ENCODE data around the gene PRDM15. TPM values are rescaled to one million over a fixed set of nuclear protein-coding genes. Genes with fewer than 3 reads are reported as not detected.

PRDM15 gene
- total RNA-seq, 1 experiment from 2014 or later, result 9.9 TPM

GRCh38 chr21:41754479-41754891 lies 124.7 kb downstream of the PRDM15 start:
- Histone ChIP-seq H3K79me2 (ENCODE audit: insufficient read depth, low read length) (no peaks in the 10 kb centered on the region), H3T11ph (ENCODE audit: low read length) (no peak overlapping the region), H2BK12ac (ENCODE audit: insufficient read length, low read depth, low read length) (no peak overlapping the region), H3K4ac (ENCODE audit: low read depth, low read length) (no peak overlapping the region), H3K56ac (ENCODE audit: insufficient read length, low read depth, low read length) (no peak overlapping the region), H4K5ac (ENCODE audit: insufficient read length, low read depth, low read length) (no peak overlapping the region), H3K9me3 (ENCODE audit: control insufficient read depth, low read depth, low read length) (no peaks in the 10 kb centered on the region), H3K18ac (ENCODE audit: insufficient read length, low read depth, low read length) (no peak overlapping the region), H4K8ac (replicated peaks; ENCODE audit: insufficient read length, low read depth, low read length) (no peak overlapping the region), H3K27me3 (ENCODE audit: insufficient read depth, low read length) (no peaks in the 10 kb centered on the region; the same call in 1 of the 2 replicates), H3K4me2 (ENCODE audit: insufficient read depth, insufficient read length, low read length) (no peak overlapping the region), H3K14ac (ENCODE audit: insufficient read depth, low read length) (no peak overlapping the region; the same call in 1 of the 2 replicates), H3K9ac (ENCODE audit: extremely low read depth, insufficient read length, low read length) (no peak overlapping the region), H4K20me1 (ENCODE audit: control insufficient read depth, insufficient read depth, insufficient read length) (no peaks in the 10 kb centered on the region), H2BK20ac (ENCODE audit: low read depth, low read length, poor library complexity, severe bottlenecking) (no peak overlapping the region), H4K91ac (ENCODE audit: insufficient read length, low read depth, low read length) (no peak overlapping the region), H2AFZ (ENCODE audit: low read length) (no peak overlapping the region), H3K4me1 (ENCODE audit: insufficient read depth, low read length) (peaks cover 13% of the 10 kb centered on the region; the same call in 1 of the 2 replicates), H2BK120ac (ENCODE audit: low read depth, low read length, poor library complexity, severe bottlenecking) (no peak overlapping the region), H2BK15ac (ENCODE audit: low read depth, low read length) (no peak overlapping the region), H2BK5ac (ENCODE audit: insufficient read length, low read length) (no peak overlapping the region), H3K23me2 (ENCODE audit: insufficient read length, low read depth, low read length, poor library complexity, severe bottlenecking) (no peaks in the 10 kb centered on the region), H2AK5ac (ENCODE audit: insufficient read length, low read length) (no peak overlapping the region), H3K27ac (ENCODE audit: insufficient read length, low read depth, low read length) (no peak overlapping the region), H3K23ac (ENCODE audit: insufficient read length, low read depth, low read length) (no peak overlapping the region), H3K79me1 (ENCODE audit: insufficient read depth, low read depth, low read length, poor library complexity, severe bottlenecking) (no peaks in the 10 kb centered on the region)
- peaks cover 49 to 57% of the 10 kb centered on the region in 2 experiments for H3K4me1 Mint-ChIP-seq
- peak; percentile 59 for DNase-seq
- H3K4me3 Mint-ChIP-seq, result peak overlapping the region in 1 of 2 experiments; percentile 30; a peak in 1 of 5 replicates
- H3K27me3 Mint-ChIP-seq (ENCODE audit: low read depth), result peaks cover 4% of the 10 kb centered on the region
- no peaks in the 10 kb centered on the region; a peak in 2 of 5 replicates for H3K9me3 Mint-ChIP-seq
- TF ChIP-seq CTCF (conservative IDR thresholded peaks at IDR 0.05), result no peak; the same call in 2 of the 3 replicates
- WGBS (ENCODE audit: extremely low coverage, insufficient read length, low lambda C conversion rate), result no CpG with 5 or more reads among the region's 10 CpGs
- H3K36me3 Mint-ChIP-seq (ENCODE audit: insufficient read depth in 1 of 3, low read depth in 3 of 3), result peaks cover 0 to 4% (median 2%) of the 10 kb centered on the region in 3 experiments; a peak in 4 of 7 replicates
- no peak overlapping the region for H3K27ac Mint-ChIP-seq

All from H9 (cell line).